SK-N-MC (cell line): Measurements from ENCODE around the gene MAP3K7.

Experiments used
- DNase-seq: peaks from one replicate; pipeline ENCODE4 v3.0.0-alpha.2; 2011; ENCODE audit warnings: low read depth, low spot score
- H3K27ac ChIP-seq: fragments of 200-600 bp; sonication (generic); 2 replicates; pipeline ENCODE4 v1.5.1; 2016; ENCODE audit warnings: mixed run types
- H3K36me3 ChIP-seq: fragments of 200-600 bp; sonication (generic); 2 replicates; pipeline ENCODE4 v1.6.1; 2017; ENCODE audit warnings: antibody characterized with exemption, low read length, mixed read lengths; ENCODE audit not compliant: insufficient read depth
- H3K4me3 ChIP-seq: fragments of 200-600 bp; sonication (generic); 2 replicates; pipeline ENCODE4 v1.5.1; 2016
- H3K9ac ChIP-seq: fragments of 200-600 bp; sonication (generic); 2 replicates; pipeline ENCODE4 v1.8.0; 2017; ENCODE audit warnings: mixed run types, mixed read lengths; ENCODE audit not compliant: insufficient read length
- H3K9me3 ChIP-seq: fragments of 200-600 bp; sonication (generic); 2 replicates; pipeline ENCODE4 v1.6.1; 2017; ENCODE audit warnings: low read depth, mild to moderate bottlenecking, antibody characterized with exemption, low read length, moderate library complexity, mixed read lengths
- EZH2 ChIP-seq: fragments of 200-600 bp; sonication (generic); IDR thresholded peaks from one replicate; pipeline ENCODE4 v1.6.1; 2017; ENCODE audit warnings: antibody characterized with exemption
- FOXP2 ChIP-seq: optimal IDR thresholded peaks from 2 replicates; pipeline ENCODE3; 2011; ENCODE audit warnings: mild to moderate bottlenecking, moderate library complexity; ENCODE audit not compliant: insufficient read depth; ENCODE audit errors: extremely low read length, control extremely low read depth
- POLR2AphosphoS5 ChIP-seq: IDR thresholded peaks from 2 replicates; pipeline ENCODE4 v1.6.1; 2012; ENCODE audit warnings: mild to moderate bottlenecking, low read depth, low read length, borderline replicate concordance

Gene MAP3K7

DNA sequence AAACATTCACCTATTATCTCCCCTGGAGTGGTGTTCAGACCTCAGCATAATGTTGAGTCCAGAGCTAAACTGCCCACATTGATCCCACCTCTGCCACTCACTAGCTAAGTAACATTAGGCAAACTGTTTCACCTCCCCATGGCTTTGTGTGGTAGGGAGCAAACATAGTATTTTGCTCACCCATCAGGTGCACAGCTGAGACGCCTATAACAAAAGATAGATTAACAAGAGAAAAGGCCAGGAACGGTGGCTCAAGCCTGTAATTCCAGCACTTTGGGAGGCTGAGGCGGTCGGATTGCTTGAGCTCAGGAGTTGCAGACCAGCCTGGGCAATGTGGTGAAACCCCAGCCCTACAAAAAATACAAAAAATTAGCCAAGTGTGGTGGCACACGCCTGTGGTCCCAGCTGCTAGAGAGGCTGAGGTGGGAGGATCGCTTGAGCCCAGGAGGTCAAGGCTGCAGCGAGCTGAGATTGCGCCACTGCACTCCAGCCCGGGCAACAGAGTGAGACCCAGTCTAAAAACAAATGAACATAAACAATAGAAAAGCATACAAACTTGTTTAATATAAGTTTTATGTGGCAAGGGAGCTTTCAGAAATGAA is 91.6 kb downstream of the MAP3K7 start:
- no peaks in the 10 kb centered on the region for H3K9me3 ChIP-seq
- TF ChIP-seq POLR2AphosphoS5 (no peak), EZH2 (no peak), FOXP2 (no peak)
- H3K27ac ChIP-seq, result no peak overlapping the region
- no peak overlapping the region for H3K9ac ChIP-seq
- H3K4me3 ChIP-seq, result no peak overlapping the region
- DNase-seq, result no peak
- no peaks in the 10 kb centered on the region for H3K36me3 ChIP-seq

DNA sequence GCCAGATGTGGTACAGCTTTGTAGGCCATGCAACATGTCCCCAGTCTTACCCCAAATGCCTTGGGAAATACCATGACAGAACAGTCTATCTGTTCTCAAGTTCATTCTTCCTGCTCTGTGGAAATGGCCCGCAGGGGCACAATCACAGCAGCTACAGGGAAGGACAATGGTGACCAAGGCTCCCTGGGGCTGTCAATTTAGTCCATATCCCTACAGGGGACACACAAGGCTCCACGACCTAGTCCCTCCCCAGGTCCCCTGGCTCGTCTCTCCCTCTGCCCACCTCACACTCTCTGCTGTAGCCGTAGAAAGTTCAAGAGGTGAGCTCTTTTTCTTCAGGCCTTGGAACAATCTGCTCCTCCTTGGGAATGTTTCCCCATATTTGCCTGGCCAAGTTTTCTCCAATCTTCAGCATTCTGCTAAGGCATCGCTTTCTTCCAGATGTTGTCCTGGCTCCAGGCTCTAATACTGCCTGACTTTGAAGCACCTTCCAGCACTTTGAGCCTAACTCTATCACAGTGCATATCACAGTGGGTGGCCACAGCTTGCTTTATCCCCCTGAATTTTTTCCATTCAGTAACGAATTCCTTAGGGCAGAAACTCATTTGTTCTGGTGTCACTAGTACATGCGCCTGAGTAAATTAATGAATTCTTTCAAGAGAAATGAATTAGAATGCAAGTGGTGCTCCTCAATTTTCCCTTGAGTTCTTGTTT is 92.6 kb downstream of the MAP3K7 start:
- Histone ChIP-seq H3K9me3 (no peaks in the 10 kb centered on the region), H3K9ac (no peak overlapping the region), H3K36me3 (no peaks in the 10 kb centered on the region), H3K4me3 (no peak overlapping the region), H3K27ac (no peak overlapping the region)
- peak; percentile 47 for DNase-seq
- TF ChIP-seq EZH2, result no peak
- TF ChIP-seq FOXP2, result no peak
- no peak for TF ChIP-seq POLR2AphosphoS5

DNA sequence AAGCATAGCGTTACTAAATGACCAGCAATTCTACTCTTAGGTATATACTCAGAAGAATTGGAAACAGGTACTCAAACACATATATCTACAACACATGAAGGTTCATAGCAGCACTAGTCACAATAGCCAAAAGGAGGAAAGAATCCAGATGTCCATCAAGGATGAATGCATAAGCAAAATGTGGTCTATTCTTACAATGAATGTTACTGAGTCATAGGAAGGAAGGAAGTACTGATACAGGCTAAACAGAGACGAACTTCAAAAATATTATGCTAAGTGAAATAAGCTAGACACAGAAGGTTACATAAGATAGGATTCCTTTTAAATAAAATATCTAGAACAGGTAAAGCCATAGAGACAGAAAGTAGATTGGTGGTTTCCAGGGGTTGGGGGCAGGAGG is 93.5 kb downstream of the MAP3K7 start:
- DNase-seq, result no peak
- no peaks in the 10 kb centered on the region for H3K9me3 ChIP-seq
- no peak overlapping the region for H3K9ac ChIP-seq
- no peaks in the 10 kb centered on the region for H3K36me3 ChIP-seq
- TF ChIP-seq POLR2AphosphoS5 (no peak), EZH2 (no peak), FOXP2 (no peak)
- H3K4me3 ChIP-seq, result no peak overlapping the region
- H3K27ac ChIP-seq, result no peak overlapping the region

DNA sequence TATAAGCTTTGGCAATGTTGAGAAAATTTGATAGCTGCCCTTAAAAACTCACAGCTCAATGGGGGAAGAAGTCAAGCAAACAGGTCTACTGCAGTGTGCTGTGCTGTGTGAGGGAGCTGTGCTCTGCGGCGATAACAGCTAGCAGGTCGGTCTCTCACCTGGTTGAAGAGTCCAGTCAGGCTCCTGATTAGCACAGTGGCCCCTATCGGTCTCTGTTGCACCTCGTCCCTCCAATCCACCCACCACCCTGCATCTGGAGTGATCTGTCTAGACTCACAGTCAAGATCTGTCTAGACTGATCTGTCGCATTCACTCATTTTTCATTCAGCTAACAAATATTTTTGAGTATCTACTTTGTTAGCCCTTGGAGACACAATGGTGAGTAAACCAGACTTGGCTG is 94.1 kb downstream of the MAP3K7 start:
- no peak overlapping the region for H3K27ac ChIP-seq
- TF ChIP-seq EZH2 (no peak), FOXP2 (no peak), POLR2AphosphoS5 (no peak)
- H3K9me3 ChIP-seq, result no peaks in the 10 kb centered on the region
- no peak for DNase-seq
- H3K9ac ChIP-seq, result no peak overlapping the region
- H3K36me3 ChIP-seq, result no peaks in the 10 kb centered on the region
- no peak overlapping the region for H3K4me3 ChIP-seq

DNA sequence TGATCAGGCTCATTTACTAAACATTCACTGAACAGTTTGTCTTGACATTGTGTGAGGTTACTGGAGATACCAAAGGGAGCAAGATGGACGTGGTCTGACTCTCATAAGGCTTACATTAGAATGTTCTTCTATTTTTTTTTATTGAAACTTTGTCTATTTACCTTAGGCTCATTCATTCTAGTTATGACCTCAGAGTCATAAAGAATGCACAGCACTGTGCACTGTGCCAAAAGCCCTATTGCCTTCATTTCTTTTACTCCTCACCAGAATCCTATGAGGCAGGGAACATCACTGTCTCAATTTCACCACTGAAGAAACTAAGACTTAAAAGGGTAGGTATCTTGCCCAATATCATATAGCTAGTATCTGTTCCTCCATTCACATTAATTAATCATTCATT is 94.5 kb downstream of the MAP3K7 start:
- Histone ChIP-seq H3K36me3 (no peaks in the 10 kb centered on the region), H3K9me3 (no peaks in the 10 kb centered on the region), H3K4me3 (no peak overlapping the region), H3K27ac (no peak overlapping the region), H3K9ac (no peak overlapping the region)
- DNase-seq, result no peak
- TF ChIP-seq POLR2AphosphoS5 (no peak), FOXP2 (no peak), EZH2 (no peak)

DNA sequence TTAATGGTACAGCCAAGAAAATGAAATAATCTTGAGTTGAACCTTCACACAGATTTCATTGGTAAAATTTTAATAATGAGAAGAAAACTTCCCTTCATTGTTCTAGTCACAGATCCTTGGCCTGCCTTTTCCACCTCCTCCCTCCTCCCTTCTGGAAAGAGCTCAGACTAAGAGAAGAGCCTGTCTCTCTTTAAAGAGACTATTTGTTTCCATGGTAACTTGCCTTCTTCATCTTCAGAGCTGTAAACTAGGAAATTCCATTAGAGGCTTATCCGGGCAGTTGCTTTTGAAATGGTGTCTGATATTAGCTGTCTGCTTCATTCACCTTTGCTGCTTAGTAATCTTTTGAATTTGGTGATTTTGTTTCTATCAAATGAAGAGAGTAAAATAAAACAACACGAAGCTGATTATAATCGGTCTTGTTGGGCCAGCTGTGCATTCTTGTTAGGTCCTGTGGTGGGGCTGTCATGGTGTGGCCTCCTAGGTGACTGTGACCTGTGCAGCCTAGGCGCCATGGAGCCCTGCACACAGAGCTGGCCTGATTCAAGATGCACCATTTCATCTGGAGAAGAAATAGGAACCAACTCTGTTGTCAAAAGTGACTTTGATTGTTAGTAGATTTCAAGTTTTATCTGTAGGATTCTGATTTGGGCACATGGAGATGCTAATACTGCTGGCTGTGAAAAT is 96.7 kb downstream of the MAP3K7 start:
- no peak overlapping the region for H3K9ac ChIP-seq
- H3K36me3 ChIP-seq, result no peaks in the 10 kb centered on the region
- no peak overlapping the region for H3K4me3 ChIP-seq
- TF ChIP-seq POLR2AphosphoS5, result no peak
- TF ChIP-seq EZH2, result no peak
- no peaks in the 10 kb centered on the region for H3K9me3 ChIP-seq
- DNase-seq, result no peak
- no peak overlapping the region for H3K27ac ChIP-seq

DNA sequence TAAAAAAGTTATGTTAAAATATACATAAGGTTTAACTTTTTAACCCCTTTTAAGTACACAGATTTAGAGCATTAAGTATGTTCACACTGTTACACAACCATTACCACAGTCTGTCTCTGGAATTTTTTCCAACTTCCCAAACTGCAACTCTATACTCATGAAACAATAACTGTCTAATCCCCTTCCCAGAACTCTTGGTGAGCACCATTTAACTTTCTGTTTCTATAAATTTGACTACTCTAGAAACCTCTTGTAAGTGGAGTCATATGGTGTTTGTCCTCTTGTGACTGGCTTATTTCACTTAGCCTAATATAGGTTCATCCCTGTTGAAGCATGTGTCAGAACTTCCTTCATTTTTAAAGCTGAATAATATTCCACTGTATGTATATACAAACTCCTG is 98.1 kb downstream of the MAP3K7 start:
- H3K9ac ChIP-seq, result no peak overlapping the region
- no peak overlapping the region for H3K27ac ChIP-seq
- H3K36me3 ChIP-seq, result no peaks in the 10 kb centered on the region
- no peak for TF ChIP-seq POLR2AphosphoS5
- H3K9me3 ChIP-seq, result no peaks in the 10 kb centered on the region
- DNase-seq, result no peak
- H3K4me3 ChIP-seq, result no peak overlapping the region

DNA sequence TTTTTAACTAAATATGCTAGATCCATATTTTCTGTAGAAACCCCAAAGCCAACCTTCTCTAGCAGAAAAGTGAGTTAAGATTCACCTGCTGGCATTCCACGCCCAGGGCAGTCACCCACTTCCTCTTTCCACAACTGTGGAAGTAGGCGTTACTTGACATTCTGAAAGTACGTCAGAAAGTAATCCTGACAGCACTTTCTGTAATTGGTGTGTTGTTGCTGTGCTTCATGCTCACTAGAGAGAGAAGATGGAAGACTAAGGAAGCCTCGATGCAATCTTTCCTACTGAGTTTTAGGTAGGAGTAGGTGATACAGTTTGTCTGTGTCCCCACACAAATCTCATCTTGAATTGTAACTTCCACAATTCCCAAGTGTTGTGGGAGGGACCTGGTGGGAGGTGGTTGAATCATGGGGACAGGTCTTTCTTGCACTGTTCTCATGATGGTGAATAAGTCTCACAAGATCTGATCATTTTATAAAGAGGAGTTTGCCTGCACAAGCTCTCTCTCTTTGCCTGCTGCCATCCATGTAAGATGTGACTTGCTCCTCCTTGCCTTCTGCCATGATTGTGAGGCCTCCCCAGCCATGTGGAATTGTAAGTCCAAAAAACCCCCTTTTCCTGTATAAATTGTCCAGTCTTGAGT is 101.1 kb downstream of the MAP3K7 start:
- no peaks in the 10 kb centered on the region for H3K36me3 ChIP-seq
- H3K9me3 ChIP-seq, result no peaks in the 10 kb centered on the region; the same call in 1 of the 2 replicates
- TF ChIP-seq EZH2 (no peak), POLR2AphosphoS5 (no peak), FOXP2 (no peak)
- DNase-seq, result no peak
- H3K27ac ChIP-seq, result no peak overlapping the region
- H3K4me3 ChIP-seq, result no peak overlapping the region
- H3K9ac ChIP-seq, result no peak overlapping the region
